ENCODE measurements around the gene ASXL3.

The ASXL3 gene

GRCh38 chr18:33584548-33585430, 6.8 kb downstream of the ASXL3 start:
- DNase-seq = peak; percentile 69

- DNase-seq = no peak
Observed at GRCh38 chr18:33585431-33585775, 7.4 kb downstream of the ASXL3 start.

- no peak for DNase-seq
Observed at GRCh38 chr18:33588361-33588760, 10.3 kb downstream of the ASXL3 start.

- DNase-seq = no peak
Observed at GRCh38 chr18:33593261-33593660, 15.2 kb downstream of the ASXL3 start.

- DNase-seq = no peak
Observed at GRCh38 chr18:33594799-33595198, 16.8 kb downstream of the ASXL3 start.

GRCh38 chr18:33596178-33596854, 18.3 kb downstream of the ASXL3 start:
- DNase-seq = peak; percentile 54

- DNase-seq = no peak
Observed at GRCh38 chr18:33600846-33601245, 22.8 kb downstream of the ASXL3 start.

- no peak for DNase-seq
Observed at GRCh38 chr18:33603454-33603853, 25.4 kb downstream of the ASXL3 start.

GRCh38 chr18:33605250-33605649, 27.2 kb downstream of the ASXL3 start:
- DNase-seq = peak; percentile 67

- no peak for DNase-seq
Observed at GRCh38 chr18:33606621-33607020, 28.6 kb downstream of the ASXL3 start.

- DNase-seq = no peak
Observed at GRCh38 chr18:33611525-33612135, 33.6 kb downstream of the ASXL3 start.

GRCh38 chr18:33612632-33613031, 34.6 kb downstream of the ASXL3 start:
- no peak for DNase-seq

GRCh38 chr18:33616556-33616955, 38.5 kb downstream of the ASXL3 start:
- DNase-seq = no peak

- DNase-seq = no peak
Observed at GRCh38 chr18:33627114-33627513, 49.1 kb downstream of the ASXL3 start.

- DNase-seq = no peak
Observed at GRCh38 chr18:33630476-33630875, 52.5 kb downstream of the ASXL3 start.

GRCh38 chr18:33641141-33641540, 63.1 kb downstream of the ASXL3 start:
- DNase-seq = no peak

- DNase-seq = no peak
Observed at GRCh38 chr18:33644494-33644893, 66.5 kb downstream of the ASXL3 start.

- DNase-seq = no peak
Observed at GRCh38 chr18:33647365-33647764, 69.3 kb downstream of the ASXL3 start.

GRCh38 chr18:33652635-33653034, 74.6 kb downstream of the ASXL3 start:
- DNase-seq = no peak

GRCh38 chr18:33653231-33653630, 75.2 kb downstream of the ASXL3 start:
- no peak for DNase-seq

- no peak for DNase-seq
Observed at GRCh38 chr18:33656889-33657448, 79.0 kb downstream of the ASXL3 start.

GRCh38 chr18:33660696-33661310, 82.8 kb downstream of the ASXL3 start:
- DNase-seq = no peak

- DNase-seq = no peak
Observed at GRCh38 chr18:33664241-33664874, 86.3 kb downstream of the ASXL3 start.
